Heart right ventricle (tissue), 16 donors: ENCODE results near the gene RPS6KA3. TPM values are rescaled to one million over a fixed set of nuclear protein-coding genes. Genes with fewer than 3 reads are reported as not detected.

Experiments used
- ATAC-seq, 8 donors: fragments of 200-7000 bp; cut with Tn5 transposase; one replicate each; pipeline ENCODE4 v1.9.1; 2020; ENCODE audit warnings: mild to moderate bottlenecking in 8 of 8, moderate library complexity in 8 of 8, moderate number of reproducible peaks in 1 of 8
- DNase-seq, 2 donors: peaks; one replicate each; pipeline ENCODE4 v3.0.0-alpha.2; 2020
- H3K27ac ChIP-seq, 10 donors: fragments of 200-600 bp; sonication (generic) in 2 of 10; one replicate each; pipeline versions ENCODE4 v1.5.0 to v1.8.0; 2020 to 2022; ENCODE audit warnings: mild to moderate bottlenecking in 3 of 10
- H3K27me3 ChIP-seq, 7 donors: fragments of 200-600 bp; one replicate each; pipeline ENCODE4 v1.8.0; 2021 to 2022; ENCODE audit warnings: mild to moderate bottlenecking in 2 of 7
- H3K36me3 ChIP-seq, 9 donors: fragments of 200-600 bp; sonication (generic) in 1 of 9; one replicate each; pipeline versions ENCODE4 v1.5.0 to v1.8.0; 2020 to 2022; ENCODE audit warnings: mild to moderate bottlenecking in 2 of 9
- H3K4me1 ChIP-seq, 9 donors: fragments of 200-600 bp; sonication (generic) in 1 of 9; one replicate each; pipeline versions ENCODE4 v1.5.0 to v1.8.0; 2020 to 2022; ENCODE audit warnings: mild to moderate bottlenecking in 4 of 9
- H3K4me3 ChIP-seq, 10 donors: fragments of 200-600 bp; sonication (generic) in 2 of 10; one replicate each; pipeline versions ENCODE4 v1.5.0 to v1.8.0; 2020 to 2022; ENCODE audit warnings: mild to moderate bottlenecking in 7 of 10, moderate library complexity in 2 of 10
- H3K9me3 ChIP-seq, 11 donors: fragments of 200-600 bp in 10 of 11; sonication (generic) in 2 of 11; one replicate each; pipeline versions ENCODE4 v1.5.0 to v1.8.0; 2013 to 2022; ENCODE audit warnings: mild to moderate bottlenecking in 2 of 11, control low read depth in 1 of 11, moderate library complexity in 1 of 11
- CTCF ChIP-seq, 9 donors: fragments of 200-600 bp; sonication (generic) in 2 of 9; IDR thresholded peaks; one replicate each; pipeline versions ENCODE4 v1.5.0 to v1.8.0; 2021 to 2022; ENCODE audit warnings: antibody characterized with exemption in 9 of 9, mild to moderate bottlenecking in 5 of 9, moderate library complexity in 1 of 9
- WGBS, 2 donors: extraction: QIAGEN DNeasy Blood & Tissue Kit; methylation state at CpG; one replicate each; pipeline ENCODE4 v1.1.7; 2013; ENCODE audit warnings: inconsistent platforms in 1 of 2; 5-methylcytosine and 5-hydroxymethylcytosine counted together
- intact Hi-C, 10 donors: fragments of 100-400 bp; cut with DNase I; formaldehyde crosslinking; loops; one replicate each; pipeline versions ENCODE4 v1.11.1 to v1.14.2; 2022
- polyA plus RNA-seq, 2 donors: library from polyadenylated mRNA; stranded (reverse); fragments of 200-250 nt; gene quantifications; one replicate each; pipeline ENCODE4 v1.2.3, GENCODE V29; 2013
- total RNA-seq, 10 donors: library from RNA; stranded (reverse); fragmentation: NEBNext Ultra II Directional in 3 of 10; extraction: Animal tissue kit (Norgen Biotek cat#: 25700) in 3 of 10; gene quantifications; one replicate each; pipeline versions ENCODE4 v1.2.1 to v1.2.4, GENCODE V29; 2021 to 2023
- donor health status: Arrhythmogenic right ventricular cardiomyopathy.
- donor health status: ischemic (EF 13 %, LVEDD 7.1; RV severe dilation, severe dysfunction).
- donor health status: healthy with polysubstance abuse.
- donor health status: DM: no; HTN: yes; CAD: no.
- donor health status: DM: no; HTN: no; CAD: no.
- donor health status: ischemic (EF 25% LVEDD 6.9; RV normal size, moderate dysfunction).
- donor health status: ischemic (EF 25% LVEDD 5.7; RV mildly dilated, moderate dysfunction).
- donor health status: healthy.
- donor health status: DM: yes; HTN: yes; CAD: no.
- donor health status: Ischemic cardiomyopathy.
- donor health status: ischemic (EF 35%, LVEDD 5.7; RV mildly dilated, moderate dysfunction).
- donor health status: nonischemic (EF 11% LVEDD 7.7; RV severe dilation, severe dysfunction).
- donor health status: DM: yes; HTN: yes; CAD: no.
- donor health status: PGD.
- donor health status: ischemic (EF 29% LVEDD 5.4; RV normal size, mild dysfunction).
- donor health status: nonischemic (EF 23%, LVEDD 6.1; RV moderate dilation, normal function).

The RPS6KA3 gene
- total and polyA plus RNA-seq, 12 donors, result 6.7 to 42.5 (median 35.0) TPM

DNA sequence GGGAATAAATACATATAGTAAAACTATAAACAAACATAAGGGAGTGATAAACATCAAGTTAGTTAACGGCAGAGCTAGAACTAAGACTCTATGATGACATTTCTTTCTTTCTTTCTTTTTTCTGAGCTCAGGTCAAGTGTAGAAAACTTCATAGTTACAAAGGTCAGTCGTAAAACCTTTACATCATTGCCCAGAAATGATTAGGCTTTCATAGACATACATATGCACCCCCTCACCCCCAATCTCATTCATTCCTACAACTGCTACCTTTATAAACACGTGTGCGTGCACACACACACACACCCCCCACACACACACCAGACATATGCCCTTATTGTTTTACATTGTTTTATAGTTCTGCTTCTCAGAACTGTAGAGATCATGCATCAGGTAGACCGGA is 130.8 kb downstream of the RPS6KA3 start:
- no peaks in the 10 kb centered on the region for H3K9me3 ChIP-seq
- H3K4me3 ChIP-seq, result no peak overlapping the region
- H3K36me3 ChIP-seq, result peaks cover 0 to 86% (median 16%) of the 10 kb centered on the region in 9 donors
- H3K4me1 ChIP-seq, result peaks cover 0 to 33% (median 17%) of the 10 kb centered on the region in 9 donors
- H3K27me3 ChIP-seq, result no peaks in the 10 kb centered on the region
- WGBS, 2 donors, result 84% methylated on average over 5 of the region's 5 CpGs
- H3K27ac ChIP-seq, result no peak overlapping the region
- DNase-seq (no peak), ATAC-seq (no peak)
- TF ChIP-seq CTCF (IDR thresholded peaks at IDR 0.05), result no peak
- intact Hi-C loops, result loop anchor here in 2 of 10 donors (10.0 kb wide), 1 partner anchor 231 kb away; no protein-coding TSS in a partner anchor

DNA sequence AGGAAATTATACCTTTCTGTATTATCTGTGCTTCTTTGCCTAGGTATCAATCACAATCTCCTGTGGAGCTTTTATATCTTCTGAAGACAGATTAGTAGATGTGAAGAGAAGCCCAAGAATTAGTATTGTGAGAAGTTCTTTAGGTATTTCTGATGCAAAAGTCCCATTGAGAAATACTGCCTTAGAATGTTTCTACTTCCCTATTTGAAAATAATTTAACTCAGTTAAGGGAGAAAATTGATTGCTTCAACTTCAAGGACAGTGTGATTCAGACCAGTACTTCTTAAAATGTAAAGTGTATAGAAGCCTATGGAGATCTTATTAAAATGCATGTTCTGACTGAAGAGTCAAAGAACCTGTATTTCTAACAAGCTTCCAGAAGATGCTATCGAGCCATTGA is 134.0 kb downstream of the RPS6KA3 start:
- Histone ChIP-seq H3K27me3 (no peaks in the 10 kb centered on the region), H3K36me3 (peaks cover 0 to 96% (median 16%) of the 10 kb centered on the region in 9 donors), H3K4me1 (peaks cover 0 to 13% (median 0%) of the 10 kb centered on the region in 9 donors), H3K27ac (no peak overlapping the region), H3K9me3 (no peaks in the 10 kb centered on the region), H3K4me3 (no peak overlapping the region)
- ATAC-seq (no peak), DNase-seq (no peak)
- intact Hi-C loops, result loop anchor here in 2 of 10 donors (10.0 kb wide), 1 partner anchor 228 kb away; no protein-coding TSS in a partner anchor
- WGBS, 2 donors, result 88 to 91% methylated on average over 1 of the region's 1 CpG
- TF ChIP-seq CTCF (IDR thresholded peaks at IDR 0.05), result no peak

DNA sequence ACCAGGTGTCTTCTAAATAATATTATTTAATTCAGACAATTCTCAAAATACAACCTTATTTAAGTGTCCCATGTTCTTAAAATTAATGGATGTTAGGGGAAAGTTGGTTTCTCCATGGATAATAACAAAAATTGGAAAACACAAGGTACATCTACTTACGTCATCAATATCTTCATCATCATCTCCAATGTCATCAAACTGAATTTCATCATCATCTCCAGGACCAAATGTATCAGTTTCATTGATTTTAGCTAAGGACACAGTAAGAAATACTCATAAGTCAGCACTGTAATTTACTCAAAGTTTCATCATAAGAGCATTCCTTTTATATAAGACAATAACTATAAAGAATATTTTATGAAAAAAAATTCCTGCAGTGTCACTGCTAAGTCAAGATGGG is 136.4 kb downstream of the RPS6KA3 start:
- ATAC-seq, result no peak
- TF ChIP-seq CTCF (IDR thresholded peaks at IDR 0.05), result no peak
- Histone ChIP-seq H3K27me3 (no peaks in the 10 kb centered on the region), H3K9me3 (no peaks in the 10 kb centered on the region), H3K4me3 (no peak overlapping the region), H3K36me3 (peaks cover 0 to 75% (median 11%) of the 10 kb centered on the region in 9 donors), H3K27ac (no peak overlapping the region), H3K4me1 (peaks cover 0 to 13% (median 0%) of the 10 kb centered on the region in 9 donors)
- 91 to 93% methylated on average over 1 of the region's 1 CpG for WGBS, 2 donors
- DNase-seq, result no peak
- intact Hi-C loops, result loop anchor here in 2 of 10 donors (10.0 kb wide), 1 partner anchor 226 kb away; no protein-coding TSS in a partner anchor

GRCh38 chrX:20129547-20129946 is 137.2 kb downstream of the RPS6KA3 start:
- Histone ChIP-seq H3K4me3 (no peak overlapping the region), H3K4me1 (peaks cover 0 to 13% (median 0%) of the 10 kb centered on the region in 9 donors), H3K36me3 (peaks cover 0 to 75% (median 11%) of the 10 kb centered on the region in 9 donors), H3K9me3 (no peaks in the 10 kb centered on the region), H3K27me3 (no peaks in the 10 kb centered on the region), H3K27ac (no peak overlapping the region)
- intact Hi-C loops, result loop anchor here in 5 of 10 donors (10.0 kb wide), 1 partner anchor 225 kb away; no protein-coding TSS in a partner anchor
- ATAC-seq (no peak), DNase-seq (no peak)
- TF ChIP-seq CTCF (IDR thresholded peaks at IDR 0.05), result no peak
- WGBS, 2 donors, result 93 to 100% methylated on average over 1 of the region's 1 CpG
